Loucy (cell line): ENCODE data around the gene MAP3K5.

Source experiments
- CTCF ChIP-seq: fragments of 200-600 bp; sonication (generic); conservative IDR thresholded peaks from 2 replicates; pipeline ENCODE4 v1.5.1; 2014; ENCODE audit warnings: mild to moderate bottlenecking, antibody characterized with exemption, low read length
- EZH2phosphoT487 ChIP-seq: fragments of 200-600 bp; IDR thresholded peaks from 2 replicates; pipeline ENCODE4 v1.6.1; 2018; ENCODE audit warnings: antibody characterized with exemption, mild to moderate bottlenecking, moderate library complexity, borderline replicate concordance

GRCh38 chr6:136784271-136784664 is 8.0 kb downstream of the MAP3K5 start:
- TF ChIP-seq CTCF = no peak
- TF ChIP-seq EZH2phosphoT487 = no peak
